IMR-90 (cell line): ENCODE measurements around the gene URB2. TPM values are rescaled to one million over a fixed set of nuclear protein-coding genes. Genes with fewer than 3 reads are reported as not detected.

Experiments
- BHLHE40 ChIP-seq: fragments of 150-350 bp; IDR thresholded peaks from 2 replicates; pipeline ENCODE4 v1.6.1; 2016; ENCODE audit warnings: mild to moderate bottlenecking, low read depth, low read length
- MXI1 ChIP-seq: IDR thresholded peaks from 2 replicates; pipeline ENCODE4 v1.6.1; 2012; ENCODE audit warnings: low read depth, mild to moderate bottlenecking, low read length, moderate library complexity, borderline replicate concordance
- RFX5 ChIP-seq: IDR thresholded peaks from 2 replicates; pipeline ENCODE4 v1.8.0; 2012; ENCODE audit warnings: low read depth, mild to moderate bottlenecking, low read length, moderate library complexity
- polyA plus RNA-seq, 3 experiments: library from polyadenylated mRNA; depleted of rRNA; stranded (reverse); fragments of >200 nt; gene quantifications; 2 replicates each; pipeline ENCODE4 v1.2.3, GENCODE V29; 2012; ENCODE audit warnings: low replicate concordance in 1 of 3
- total RNA-seq: library from RNA; depleted of rRNA; stranded (reverse); fragments of >200 nt; gene quantifications from 2 replicates; pipeline ENCODE4 v1.2.3, GENCODE V29; 2012
- TF ChIP-seq, protein P1 (sequence below): fragments of 150-350 bp; IDR thresholded peaks from 2 replicates; pipeline ENCODE4 v1.6.1; 2017; ENCODE audit warnings: mild to moderate bottlenecking, antibody characterized with exemption, low read length, low read depth

URB2 gene
- total and polyA plus RNA-seq, 2 of the 4 experiments (the other 2 are of a cell fraction), result 5.9 to 15.4 TPM

DNA sequence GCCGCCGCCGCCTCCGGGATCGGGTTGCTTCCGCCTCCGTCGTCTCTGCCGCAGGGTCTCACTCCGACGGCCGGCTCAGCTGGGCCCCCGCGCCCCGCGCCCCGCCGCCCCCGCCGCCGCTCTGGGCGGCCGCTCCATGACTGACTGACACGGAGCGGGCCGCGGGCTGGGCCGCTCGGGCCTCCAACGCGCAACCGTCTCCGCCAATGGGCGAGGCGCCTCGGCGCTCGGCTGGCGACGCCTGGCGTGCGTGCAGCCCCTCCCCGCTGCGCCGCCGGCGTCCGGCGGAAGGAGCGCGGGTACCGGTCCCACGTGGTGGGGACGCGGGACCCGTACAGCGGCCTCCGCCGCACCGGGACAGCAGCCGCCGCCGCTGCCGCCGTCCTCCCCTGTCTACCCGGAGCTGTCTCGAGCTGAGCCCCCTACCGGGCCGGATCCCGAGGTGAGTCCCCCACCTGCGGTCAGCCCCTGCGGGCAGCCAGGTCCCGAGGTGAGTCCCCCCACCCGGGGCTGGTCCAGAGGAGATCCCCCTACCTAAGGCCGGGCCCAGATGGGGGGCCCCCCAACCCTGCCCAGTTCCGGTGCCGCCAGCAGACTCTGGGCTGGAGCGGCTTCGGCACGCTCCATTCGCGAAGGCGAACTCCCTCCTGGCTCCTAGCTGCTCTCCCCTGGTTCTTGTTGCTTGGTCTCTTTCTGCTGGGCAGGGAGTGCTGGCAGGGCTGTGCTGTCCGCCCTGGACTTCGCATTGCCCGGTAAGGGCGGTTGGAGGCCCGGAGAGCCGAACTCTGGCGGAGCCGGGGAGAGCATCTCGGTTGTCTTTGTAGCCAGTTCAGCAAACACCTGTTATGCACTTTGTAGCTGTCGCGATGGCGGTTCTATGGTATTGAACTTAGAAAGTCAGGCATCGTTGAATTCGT is at the start of gene URB2, which contains the start of gene TAF5L (continued):
- TF ChIP-seq BHLHE40 (0 out of 2 replicates have a peak, but pooled peaks have one; percentile 64), RFX5 (no peak), MXI1 (peak; percentile 99)
- TF ChIP-seq, protein P1, sequence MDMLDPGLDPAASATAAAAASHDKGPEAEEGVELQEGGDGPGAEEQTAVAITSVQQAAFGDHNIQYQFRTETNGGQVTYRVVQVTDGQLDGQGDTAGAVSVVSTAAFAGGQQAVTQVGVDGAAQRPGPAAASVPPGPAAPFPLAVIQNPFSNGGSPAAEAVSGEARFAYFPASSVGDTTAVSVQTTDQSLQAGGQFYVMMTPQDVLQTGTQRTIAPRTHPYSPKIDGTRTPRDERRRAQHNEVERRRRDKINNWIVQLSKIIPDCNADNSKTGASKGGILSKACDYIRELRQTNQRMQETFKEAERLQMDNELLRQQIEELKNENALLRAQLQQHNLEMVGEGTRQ, result peak; percentile 84
